GM12801 (cell line): ENCODE data around the gene DNAH8.

Source experiments
- CTCF ChIP-seq: IDR thresholded peaks from one replicate; pipeline ENCODE4 v1.5.1; 2011; ENCODE audit warnings: control low read depth; ENCODE audit not compliant: insufficient read length; ENCODE audit errors: extremely low read depth

The DNAH8 gene

GRCh38 chr6:38715016-38715689 lies at the start of gene DNAH8:
TSS of gene DNAH8 (plus strand) at chr6:38715311. CDS start at chr6:38722810, 7,499 bp downstream.
- TF ChIP-seq CTCF: no peak

- TF ChIP-seq CTCF: no peak
These were observed 43.1 kb upstream of the DNAH8 start for GRCh38 chr6:38671885-38672467.

GRCh38 chr6:38673397-38674165 lies 41.5 kb upstream of the DNAH8 start:
- no peak for TF ChIP-seq CTCF

GRCh38 chr6:38676236-38676973 lies 38.7 kb upstream of the DNAH8 start:
- no peak for TF ChIP-seq CTCF

GRCh38 chr6:38676974-38677544 lies 38.1 kb upstream of the DNAH8 start:
- TF ChIP-seq CTCF: no peak

GRCh38 chr6:38678178-38678760 lies 36.8 kb upstream of the DNAH8 start:
- TF ChIP-seq CTCF: no peak
